OCI-LY1 (cell line): ENCODE data around the gene TRIM27.

ENCODE experiments used
- H2AFZ ChIP-seq: fragments of 200-600 bp; sonication (generic), shearing (Covaris generic); 2 replicates; pipeline ENCODE4 v1.6.0; 2014; ENCODE audit warnings: antibody characterized with exemption, mild to moderate bottlenecking, low read length
- H3F3A ChIP-seq: fragments of 200-600 bp; sonication (generic), shearing (Covaris generic); 2 replicates; pipeline ENCODE4 v1.6.0; 2014; ENCODE audit warnings: mild to moderate bottlenecking, antibody characterized with exemption, low read length, moderate library complexity; ENCODE audit not compliant: insufficient read depth
- H3K27ac ChIP-seq: fragments of 200-600 bp; sonication (generic); 2 replicates; pipeline ENCODE4 v1.5.1; 2014; ENCODE audit warnings: low read length, mixed run types, mild to moderate bottlenecking, low read depth; ENCODE audit not compliant: poor library complexity, severe bottlenecking
- H3K27me3 ChIP-seq: fragments of 200-600 bp; sonication (generic); 2 replicates; pipeline ENCODE4 v1.6.0; 2014; ENCODE audit warnings: antibody characterized with exemption, mild to moderate bottlenecking, low read length, moderate library complexity; ENCODE audit not compliant: insufficient read depth
- H3K36me3 ChIP-seq: fragments of 200-600 bp; sonication (generic); 2 replicates; pipeline ENCODE4 v1.6.1; 2014; ENCODE audit warnings: mild to moderate bottlenecking, antibody characterized with exemption, low read length, moderate library complexity, mixed read lengths; ENCODE audit not compliant: insufficient read depth
- H3K4me1 ChIP-seq: fragments of 200-600 bp; sonication (generic); 2 replicates; pipeline ENCODE4 v1.5.1; 2014; ENCODE audit warnings: mild to moderate bottlenecking, low read length, moderate library complexity; ENCODE audit not compliant: insufficient read depth, severe bottlenecking
- H3K4me2 ChIP-seq: fragments of 200-600 bp; sonication (generic), shearing (Covaris generic); 2 replicates; pipeline ENCODE4 v1.6.1; 2014; ENCODE audit warnings: low read length
- H3K4me3 ChIP-seq: fragments of 200-600 bp; sonication (generic); 2 replicates; pipeline ENCODE4 v1.5.1; 2014; ENCODE audit warnings: low read length, low read depth, mild to moderate bottlenecking, mixed read lengths; ENCODE audit not compliant: poor library complexity, severe bottlenecking
- H3K79me2 ChIP-seq: fragments of 200-600 bp; shearing (Covaris generic); 2 replicates; pipeline ENCODE4 v1.6.1; 2016; ENCODE audit warnings: mixed run types, low read length, mixed read lengths; ENCODE audit not compliant: insufficient read depth
- H3K9ac ChIP-seq: fragments of 200-600 bp; sonication (generic), shearing (Covaris generic); 2 replicates; pipeline ENCODE4 v1.6.1; 2014; ENCODE audit warnings: mild to moderate bottlenecking, low read length, mixed read lengths
- H3K9me2 ChIP-seq: fragments of 200-600 bp; sonication (generic), shearing (Covaris generic); 2 replicates; pipeline ENCODE4 v1.6.1; 2014; ENCODE audit warnings: low read depth, mild to moderate bottlenecking, low read length, mixed read lengths
- H3K9me3 ChIP-seq: fragments of 200-600 bp; shearing (Covaris generic); 2 replicates; pipeline ENCODE4 v1.6.1; 2014; ENCODE audit warnings: low read length, mixed read lengths
- H4K20me1 ChIP-seq: fragments of 200-600 bp; sonication (generic), shearing (Covaris generic); 2 replicates; pipeline ENCODE4 v1.6.0; 2016; ENCODE audit warnings: mild to moderate bottlenecking, low read length; ENCODE audit not compliant: insufficient read depth
- EZH2 ChIP-seq: fragments of 200-600 bp; sonication (generic), shearing (Covaris generic); IDR thresholded peaks from 2 replicates; pipeline ENCODE4 v1.8.0; 2017; ENCODE audit warnings: borderline replicate concordance, mixed run types, mild to moderate bottlenecking, antibody characterized with exemption, low read length, moderate library complexity, mixed read lengths
- TF ChIP-seq, protein P1 (sequence below): fragments of 200-600 bp; sonication (generic), shearing (Covaris generic); IDR thresholded peaks from 2 replicates; pipeline ENCODE4 v1.5.1; 2017; ENCODE audit warnings: mild to moderate bottlenecking, antibody characterized with exemption, low read length, moderate library complexity, mixed read lengths

Gene TRIM27

DNA sequence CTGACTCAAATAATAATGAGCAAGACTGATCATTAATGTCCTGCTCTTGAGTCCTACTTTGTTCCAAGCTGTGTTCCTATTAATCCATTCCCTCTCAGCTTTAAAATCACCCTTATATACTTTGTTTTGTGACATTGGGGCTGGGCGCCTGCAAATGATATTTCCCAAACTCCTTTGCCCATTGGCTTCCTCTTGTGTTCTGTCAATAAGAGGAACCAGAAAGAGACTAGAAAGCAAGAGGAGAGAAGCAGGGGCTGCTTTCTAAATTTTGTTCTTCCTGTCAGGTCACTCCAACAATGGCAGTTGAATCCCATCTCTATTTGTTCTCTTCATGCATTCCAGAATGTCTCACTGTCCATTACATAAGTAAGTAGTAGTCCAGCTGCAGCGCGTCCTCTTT lies 21.6 kb upstream of the TRIM27 start:
- H2AFZ ChIP-seq = no peak overlapping the region
- H3K4me1 ChIP-seq = peaks cover 38% of the 10 kb centered on the region
- H3K27ac ChIP-seq = no peak overlapping the region
- no peaks in the 10 kb centered on the region for H3K9me2 ChIP-seq
- no peak overlapping the region for H3K4me2 ChIP-seq
- no peaks in the 10 kb centered on the region for H4K20me1 ChIP-seq
- H3K36me3 ChIP-seq = no peaks in the 10 kb centered on the region
- no peaks in the 10 kb centered on the region for H3K27me3 ChIP-seq
- TF ChIP-seq, protein P1, sequence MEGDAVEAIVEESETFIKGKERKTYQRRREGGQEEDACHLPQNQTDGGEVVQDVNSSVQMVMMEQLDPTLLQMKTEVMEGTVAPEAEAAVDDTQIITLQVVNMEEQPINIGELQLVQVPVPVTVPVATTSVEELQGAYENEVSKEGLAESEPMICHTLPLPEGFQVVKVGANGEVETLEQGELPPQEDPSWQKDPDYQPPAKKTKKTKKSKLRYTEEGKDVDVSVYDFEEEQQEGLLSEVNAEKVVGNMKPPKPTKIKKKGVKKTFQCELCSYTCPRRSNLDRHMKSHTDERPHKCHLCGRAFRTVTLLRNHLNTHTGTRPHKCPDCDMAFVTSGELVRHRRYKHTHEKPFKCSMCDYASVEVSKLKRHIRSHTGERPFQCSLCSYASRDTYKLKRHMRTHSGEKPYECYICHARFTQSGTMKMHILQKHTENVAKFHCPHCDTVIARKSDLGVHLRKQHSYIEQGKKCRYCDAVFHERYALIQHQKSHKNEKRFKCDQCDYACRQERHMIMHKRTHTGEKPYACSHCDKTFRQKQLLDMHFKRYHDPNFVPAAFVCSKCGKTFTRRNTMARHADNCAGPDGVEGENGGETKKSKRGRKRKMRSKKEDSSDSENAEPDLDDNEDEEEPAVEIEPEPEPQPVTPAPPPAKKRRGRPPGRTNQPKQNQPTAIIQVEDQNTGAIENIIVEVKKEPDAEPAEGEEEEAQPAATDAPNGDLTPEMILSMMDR = no peak
- no peak for TF ChIP-seq EZH2
- 0 out of 2 replicates have a peak, but pooled peaks cover 4% of the 10 kb centered on the region for H3F3A ChIP-seq
- no peaks in the 10 kb centered on the region for H3K9me3 ChIP-seq
- H3K79me2 ChIP-seq = no peaks in the 10 kb centered on the region
- no peak overlapping the region for H3K4me3 ChIP-seq
- no peak overlapping the region for H3K9ac ChIP-seq

DNA sequence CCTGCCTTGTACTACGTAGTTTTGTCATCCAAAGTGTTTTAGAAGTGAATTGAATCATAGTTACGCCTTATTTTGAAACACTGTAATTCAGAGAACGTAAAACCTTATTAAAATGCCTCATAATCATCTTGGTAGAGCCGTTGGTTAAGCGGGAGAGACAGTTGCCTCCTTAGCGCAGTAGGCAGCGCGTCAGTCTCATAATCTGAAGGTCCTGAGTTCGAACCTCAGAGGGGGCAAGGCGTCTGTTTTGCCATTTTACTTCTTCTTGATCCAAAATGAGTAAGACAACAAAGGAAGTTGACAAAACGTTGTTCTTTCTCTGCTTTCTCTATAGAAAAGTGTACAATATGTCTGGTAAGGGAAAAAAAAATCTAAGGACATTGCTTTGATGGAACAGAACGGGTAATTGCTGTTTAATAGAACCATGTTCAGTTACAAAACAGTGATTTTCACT lies 20.7 kb upstream of the TRIM27 start:
- Histone ChIP-seq H3K9me2 (no peaks in the 10 kb centered on the region), H3K4me1 (peaks cover 45% of the 10 kb centered on the region), H2AFZ (peak overlapping the region; percentile 40; the same call in 1 of the 2 replicates), H3F3A (peaks cover 4% of the 10 kb centered on the region; the same call in 1 of the 2 replicates), H3K27me3 (no peaks in the 10 kb centered on the region), H3K4me3 (peak overlapping the region; percentile 79), H4K20me1 (no peaks in the 10 kb centered on the region), H3K36me3 (no peaks in the 10 kb centered on the region), H3K27ac (peak overlapping the region; percentile 46), H3K9ac (peak overlapping the region; percentile 73), H3K79me2 (no peaks in the 10 kb centered on the region), H3K9me3 (no peaks in the 10 kb centered on the region), H3K4me2 (peak overlapping the region; percentile 79)
- no peak for TF ChIP-seq EZH2
- TF ChIP-seq, protein P1 = no peak

- Histone ChIP-seq H3K4me1 (peaks cover 45% of the 10 kb centered on the region), H3K27me3 (no peaks in the 10 kb centered on the region), H3K9ac (peak overlapping the region; percentile 73), H4K20me1 (no peaks in the 10 kb centered on the region), H3F3A (peaks cover 9% of the 10 kb centered on the region), H3K4me3 (peak overlapping the region; percentile 79), H3K9me2 (no peaks in the 10 kb centered on the region), H3K27ac (peak overlapping the region; percentile 46), H3K79me2 (no peaks in the 10 kb centered on the region), H3K36me3 (no peaks in the 10 kb centered on the region), H2AFZ (peak overlapping the region; percentile 40; the same call in 1 of the 2 replicates), H3K4me2 (peak overlapping the region; percentile 79), H3K9me3 (no peaks in the 10 kb centered on the region)
- TF ChIP-seq, protein P1 = no peak
Observed at GRCh38 chr6:28943557-28944411, 20.0 kb upstream of the TRIM27 start.
